H1 (cell line): ENCODE results near the gene ATP2B1. TPM values are rescaled to one million over a fixed set of nuclear protein-coding genes. Genes with fewer than 3 reads are reported as not detected.

Experiments
- JUND ChIP-seq: IDR thresholded peaks from 2 replicates; pipeline ENCODE4 v1.6.1; 2011; ENCODE audit warnings: mild to moderate bottlenecking, improper control_type of control experiment, low read length
- POLR2AphosphoS5 ChIP-seq: IDR thresholded peaks from 2 replicates; pipeline ENCODE4 v1.6.1; 2011; ENCODE audit warnings: low read depth, low read length
- SP2 ChIP-seq: IDR thresholded peaks from 2 replicates; pipeline ENCODE4 v1.6.1; 2012; ENCODE audit warnings: mild to moderate bottlenecking, low read length, inconsistent platforms
- polyA plus RNA-seq, 7 experiments: library from polyadenylated mRNA; depleted of rRNA in 3 of 7; stranded (reverse) in 5 of 7; unstranded in 2 of 7; fragments of >200 nt in 5 of 7; fragments of 200-250 nt in 2 of 7; gene quantifications; 1 replicate in 5 of 7; 2 replicates in 1 of 7; 4 replicates in 1 of 7; pipeline versions ENCODE4 v1.2.1 to v1.2.3, GENCODE V29; 2011 to 2013; ENCODE audit warnings: missing spikeins in 2 of 7, mixed read lengths in 2 of 7
- total RNA-seq: library from RNA; stranded (reverse); fragmentation: NEBNext Ultra II Directional; extraction: Animal tissue kit (Norgen Biotek cat#: 25700); gene quantifications from 2 replicates; pipeline ENCODE4 v1.2.1, GENCODE V29; 2021

The ATP2B1 gene
- total and polyA plus RNA-seq, 2 of the 8 experiments (the other 6 are each of a cell fraction or from before 2014, with no cell fraction given): 4.3 to 32.0 TPM

- no peak for TF ChIP-seq POLR2AphosphoS5
- no peak for TF ChIP-seq JUND
- TF ChIP-seq SP2: no peak
These were observed 50.9 kb downstream of the ATP2B1 start (continued) for GRCh38 chr12:89657739-89658138.
